GM11168 (cell line): ENCODE data around the gene DDX3X.
"Not testable (repeated sequence)": the region's sequence is repeated elsewhere in the genome, so short reads cannot be mapped to it uniquely, and the experiment has no call there.

ENCODE experiments used
- in situ Hi-C: fragments of 300-500 bp; cut with MboI; formaldehyde crosslinking; loops from one replicate; pipeline ENCODE4 v1.12.0; 2022; ENCODE audit warnings: low sequenced_read_pairs; ENCODE audit not compliant: unreplicated experiment

The DDX3X gene

DNA sequence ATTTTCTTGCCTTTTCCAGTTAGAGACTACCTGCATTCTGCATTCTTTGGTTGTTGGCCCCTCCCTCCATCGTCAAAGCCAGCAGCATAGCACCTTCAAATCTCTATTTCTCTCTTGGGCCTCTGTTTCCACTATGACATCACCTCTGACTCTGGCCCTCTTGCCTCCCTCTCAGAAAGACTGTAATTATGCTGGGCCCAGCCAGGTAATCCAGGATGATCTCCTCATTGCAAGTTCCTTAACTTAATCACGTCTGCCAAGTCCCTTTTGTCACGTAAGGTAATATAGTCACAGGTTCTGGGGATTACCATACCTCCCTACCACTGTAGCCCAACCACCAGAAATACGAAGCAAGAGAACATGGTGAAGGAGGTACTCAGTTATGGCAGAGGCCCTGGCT lies 73.9 kb downstream of the DDX3X start:
- in situ Hi-C loops: no loop called here

DNA sequence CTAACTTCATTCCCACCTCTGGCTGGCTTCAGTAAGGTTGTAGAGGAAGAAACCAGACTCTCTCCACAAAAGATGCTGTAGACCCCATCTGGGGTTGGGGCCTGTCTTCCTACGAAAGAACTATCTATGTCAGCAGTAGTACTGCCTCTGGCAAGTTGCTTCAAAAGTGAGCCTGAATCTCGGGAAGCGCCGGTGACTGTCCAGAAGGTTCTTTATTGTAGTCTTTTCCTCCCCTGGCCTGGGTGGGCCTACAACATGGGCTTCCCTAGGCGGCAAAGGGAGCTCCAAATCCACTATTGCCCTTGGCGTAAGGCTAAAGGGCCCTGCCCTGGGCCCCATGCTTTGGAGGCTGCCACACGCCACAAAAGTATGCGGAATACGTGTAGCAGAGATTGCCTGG lies 74.6 kb downstream of the DDX3X start:
- in situ Hi-C loops: no loop called here

DNA sequence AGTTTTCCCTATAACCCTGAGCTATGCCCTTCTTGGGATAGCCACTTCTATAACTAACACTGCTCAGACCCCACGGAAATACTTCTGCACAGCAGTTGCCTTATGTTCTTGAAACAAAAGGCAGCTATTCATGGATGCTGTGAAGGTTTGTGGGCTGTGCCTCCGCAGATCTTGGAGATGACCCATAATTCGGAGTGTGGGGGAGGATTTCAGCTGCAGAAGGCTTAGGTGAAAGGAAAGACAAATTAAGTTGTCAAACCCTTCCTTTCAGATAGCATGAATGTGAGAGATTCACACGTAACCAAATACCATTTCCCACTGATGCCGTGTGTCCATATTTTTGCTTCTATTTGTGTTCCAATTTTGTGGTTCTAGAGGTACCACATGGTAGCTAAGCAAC lies 75.0 kb downstream of the DDX3X start:
- in situ Hi-C loops: no loop called here

DNA sequence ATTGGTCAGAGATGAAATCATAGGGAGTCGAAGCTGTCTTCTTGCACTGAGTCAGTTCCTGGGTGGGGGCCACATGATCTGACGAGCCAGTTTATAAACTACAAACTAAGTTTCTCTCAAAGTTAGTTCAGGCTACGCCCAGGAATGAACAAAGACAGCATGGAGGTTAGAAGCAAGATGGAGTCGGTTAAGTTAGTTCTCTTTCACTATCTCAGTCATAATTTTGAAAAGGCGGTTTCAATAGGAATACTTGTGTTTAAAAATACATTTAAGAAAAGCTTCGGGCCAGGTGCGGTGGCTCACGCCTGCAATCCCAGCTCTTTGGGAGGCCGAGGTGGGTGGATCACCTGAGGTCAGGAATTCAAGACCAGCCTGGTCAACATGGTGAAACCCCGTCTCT lies 77.3 kb downstream of the DDX3X start:
- in situ Hi-C loops: not testable (repeated sequence)

DNA sequence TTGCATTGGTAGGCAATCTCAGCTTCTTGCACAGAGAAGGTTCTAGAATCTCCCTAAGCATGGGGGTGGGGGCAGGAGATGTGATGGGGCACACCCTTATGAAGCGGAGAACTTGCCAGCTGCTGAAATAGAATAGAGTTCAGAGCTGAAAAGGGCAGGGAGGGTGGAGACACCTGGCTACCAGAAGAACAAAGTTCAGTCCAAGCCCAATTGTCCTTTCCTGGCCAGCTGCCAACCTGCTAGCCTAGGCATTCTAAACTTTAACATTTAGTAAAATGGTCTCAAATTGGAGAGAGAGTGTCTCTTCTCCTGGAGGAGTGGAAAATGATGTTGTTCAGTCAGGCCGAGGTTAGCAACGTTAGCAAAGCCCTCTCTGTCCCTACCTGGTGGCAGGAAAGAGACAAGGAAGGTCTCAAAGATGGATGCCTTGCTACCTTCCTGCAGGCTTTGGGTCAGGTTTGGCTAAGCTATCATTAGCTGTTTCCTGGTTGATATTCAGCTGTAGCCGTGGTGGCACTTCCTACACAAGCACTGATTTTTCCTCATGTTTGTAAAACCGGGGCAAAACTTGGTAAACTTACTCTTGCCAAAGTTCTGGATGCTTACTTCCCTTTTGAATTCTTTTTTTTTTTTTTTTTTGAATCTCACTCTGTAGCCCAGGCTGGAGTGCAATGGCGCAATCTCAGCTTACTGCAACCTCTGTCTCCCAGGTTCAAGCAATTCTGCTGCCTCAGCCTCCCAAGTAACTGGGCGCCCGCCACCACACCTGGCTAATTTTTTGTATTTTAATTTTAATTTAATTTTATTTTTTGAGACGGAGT lies 78.5 kb downstream of the DDX3X start:
- in situ Hi-C loops: no loop called here
